WTC11 (cell line): ENCODE measurements around the gene PAK5. TPM values are rescaled to one million over a fixed set of nuclear protein-coding genes. Genes with fewer than 3 reads are reported as not detected.

Experiments
- ATAC-seq: fragments of 200-7000 bp; cut with Tn5 transposase; 2 replicates; pipeline ENCODE4 v1.10.0; 2021; ENCODE audit warnings: mild to moderate bottlenecking, moderate library complexity
- CTCF ChIA-PET: fragments of 300-600 bp; sonication (Branson Sonifier 250); formaldehyde crosslinking; loops from one replicate; lab custom pipeline; 2021; ENCODE audit warnings: antibody characterized with exemption; lab: Charles Lee
- POLR2A ChIA-PET: fragments of 350-600 bp; sonication (Branson Sonifier 250); formaldehyde crosslinking; loops from one replicate; lab custom pipeline; 2021; ENCODE audit warnings: antibody characterized with exemption; lab: Charles Lee
- DNase-seq: peaks from one replicate; pipeline ENCODE4 v3.0.0; 2021; ENCODE audit warnings: low spot score
- H3K27ac Mint-ChIP-seq: 2 replicates; pipeline ENCODE4 v1.8.0; 2021; ENCODE audit warnings: mixed read lengths
- H3K27me3 Mint-ChIP-seq: 2 replicates; pipeline ENCODE4 v1.8.0; 2021; ENCODE audit warnings: low read depth, mild to moderate bottlenecking, moderate library complexity, mixed read lengths
- H3K36me3 Mint-ChIP-seq: 2 replicates; pipeline ENCODE4 v1.8.0; 2021; ENCODE audit warnings: mixed read lengths
- H3K4me1 Mint-ChIP-seq: 2 replicates; pipeline ENCODE4 v1.8.0; 2022; ENCODE audit warnings: mixed read lengths
- H3K4me3 Mint-ChIP-seq: 2 replicates; pipeline ENCODE4 v1.8.0; 2021; ENCODE audit warnings: mild to moderate bottlenecking, moderate library complexity, mixed read lengths
- H3K9me3 Mint-ChIP-seq: 2 replicates; pipeline ENCODE4 v1.8.0; 2021; ENCODE audit warnings: mixed read lengths
- AR ChIP-seq: fragments of 250-450 bp; sonication (Bioruptor Pico); IDR thresholded peaks from 2 replicates; pipeline ENCODE4 v1.9.0; 2021; ENCODE audit warnings: mild to moderate bottlenecking
- ARID4B ChIP-seq: sonication (generic); formaldehyde crosslinking; IDR thresholded peaks from 2 replicates; pipeline ENCODE4 v1.8.0; 2023; ENCODE audit warnings: missing genetic modification reagents, mild to moderate bottlenecking, borderline replicate concordance
- ATF6 ChIP-seq: sonication (generic); formaldehyde crosslinking; IDR thresholded peaks from 2 replicates; pipeline ENCODE4 v1.8.1; 2023; ENCODE audit warnings: mild to moderate bottlenecking, missing genetic modification reagents
- CBFB ChIP-seq: sonication (generic); formaldehyde crosslinking; IDR thresholded peaks from 2 replicates; pipeline ENCODE4 v1.8.1; 2022; ENCODE audit warnings: mild to moderate bottlenecking, low read depth, missing genetic modification reagents
- CTCF ChIP-seq: fragments of 200-600 bp; IDR thresholded peaks from 2 replicates; pipeline ENCODE4 v1.8.0; 2022; ENCODE audit warnings: antibody characterized with exemption
- EMX1 ChIP-seq: fragments of 250-450 bp; sonication (Bioruptor Pico); IDR thresholded peaks from 2 replicates; pipeline ENCODE4 v1.8.0; 2021; ENCODE audit warnings: mild to moderate bottlenecking
- ERG ChIP-seq: fragments of 250-450 bp; sonication (Bioruptor Pico); IDR thresholded peaks from 2 replicates; pipeline ENCODE4 v1.8.0; 2021; ENCODE audit warnings: mild to moderate bottlenecking
- JUN ChIP-seq: sonication (generic); formaldehyde crosslinking; IDR thresholded peaks from 2 replicates; pipeline ENCODE4 v1.8.0; 2023; ENCODE audit warnings: mild to moderate bottlenecking, missing genetic modification reagents
- NR1H2 ChIP-seq: sonication (generic); formaldehyde crosslinking; IDR thresholded peaks from 2 replicates; pipeline ENCODE4 v1.9.0; 2021; ENCODE audit warnings: mild to moderate bottlenecking, moderate library complexity, missing genetic modification reagents
- OVOL2 ChIP-seq: fragments of 250-450 bp; sonication (Bioruptor Pico); IDR thresholded peaks from 2 replicates; pipeline ENCODE4 v1.9.0; 2021; ENCODE audit warnings: mild to moderate bottlenecking, borderline replicate concordance
- PREB ChIP-seq: sonication (generic); formaldehyde crosslinking; IDR thresholded peaks from 2 replicates; pipeline ENCODE4 v1.8.1; 2022; ENCODE audit warnings: mild to moderate bottlenecking, missing genetic modification reagents, moderate library complexity, borderline replicate concordance
- USF1 ChIP-seq: sonication (generic); formaldehyde crosslinking; IDR thresholded peaks from 2 replicates; pipeline ENCODE4 v1.8.0; 2022; ENCODE audit warnings: mild to moderate bottlenecking, missing genetic modification reagents
- ZNF138 ChIP-seq: sonication (generic); formaldehyde crosslinking; conservative IDR thresholded peaks from 2 replicates; pipeline ENCODE4 v1.8.1; 2022; ENCODE audit warnings: mild to moderate bottlenecking, moderate library complexity, missing genetic modification reagents
- ZNF232 ChIP-seq: sonication (generic); formaldehyde crosslinking; IDR thresholded peaks from 2 replicates; pipeline ENCODE4 v1.8.0; 2022; ENCODE audit warnings: mild to moderate bottlenecking, missing genetic modification reagents
- total RNA-seq: library from RNA; stranded (reverse); gene quantifications from 3 replicates; pipeline ENCODE4 v1.2.3, GENCODE V29; 2021

Gene PAK5
- total RNA-seq, 1 experiment from 2014 or later: 0.31 TPM

- Mint-ChIP-seq H3K9me3 (no peaks in the 10 kb centered on the region), H3K4me1 (peaks cover 68% of the 10 kb centered on the region), H3K27me3 (peaks cover 78% of the 10 kb centered on the region), H3K36me3 (no peaks in the 10 kb centered on the region; the same call in 1 of the 2 replicates), H3K27ac (no peak overlapping the region), H3K4me3 (peak overlapping the region; percentile 23)
- peak; percentile 46 for ATAC-seq
- ChIA-PET CTCF (interaction anchor here (1.2 to 1.5 kb wide), 2 partner anchors 36 to 43 kb away, joined by 3 to 5 read pairs; no protein-coding TSS in a partner anchor), POLR2A (no interaction called here)
- no peak for TF ChIP-seq ERG (CRISPR knock-in tag)
- TF ChIP-seq USF1: no peak
- no peak for TF ChIP-seq JUN (CRISPR knock-in tag)
- TF ChIP-seq EMX1 (CRISPR knock-in tag): no peak
- no peak for TF ChIP-seq ZNF232
- no peak for DNase-seq
Measured at GRCh38 chr20:9574181-9574580, 264.7 kb downstream of the PAK5 start.

GRCh38 chr20:9573335-9574151 is 265.3 kb downstream of the PAK5 start:
- Mint-ChIP-seq H3K27ac (no peak overlapping the region; the same call in 1 of the 2 replicates), H3K27me3 (peaks cover 82% of the 10 kb centered on the region), H3K36me3 (no peaks in the 10 kb centered on the region; the same call in 1 of the 2 replicates), H3K4me3 (peak overlapping the region; percentile 23), H3K9me3 (no peaks in the 10 kb centered on the region; the same call in 1 of the 2 replicates), H3K4me1 (peaks cover 68% of the 10 kb centered on the region)
- TF ChIP-seq AR (no peak), CTCF (no peak), ATF6 (CRISPR knock-in tag) (no peak), OVOL2 (CRISPR knock-in tag) (no peak), ARID4B (CRISPR knock-in tag) (no peak), NR1H2 (CRISPR knock-in tag) (no peak), CBFB (CRISPR knock-in tag) (no peak), ZNF138 (CRISPR knock-in tag) (no peak), PREB (CRISPR knock-in tag) (no peak)
- POLR2A ChIA-PET: no interaction called here
- no peak for DNase-seq
- CTCF ChIA-PET: interaction anchor here (1.0 to 2.1 kb wide), 6 partner anchors 36 to 180 kb away, joined by 3 to 6 read pairs (median 6); no protein-coding TSS in a partner anchor
- ATAC-seq: no peak
